Upper lobe of right lung (tissue), 1 donor: ENCODE results near the gene GLI3. TPM values are rescaled to one million over a fixed set of nuclear protein-coding genes. Genes with fewer than 3 reads are reported as not detected.
A peak's percentile ranks its signal among the peaks of the same experiment; 100 is the strongest.

Experiments
- ATAC-seq: fragments of 200-7000 bp; cut with Tn5 transposase; one replicate; pipeline ENCODE4 v1.9.1; 2020; ENCODE audit warnings: mild to moderate bottlenecking, moderate library complexity
- DNase-seq: peaks from one replicate; pipeline ENCODE4 v3.0.0-alpha.2; 2020
- H3K27ac ChIP-seq: fragments of 200-600 bp; one replicate; pipeline ENCODE4 v1.8.0; 2022
- H3K27me3 ChIP-seq: fragments of 200-600 bp; one replicate; pipeline ENCODE4 v1.8.0; 2022; ENCODE audit warnings: mild to moderate bottlenecking
- H3K36me3 ChIP-seq: fragments of 200-600 bp; one replicate; pipeline ENCODE4 v1.8.0; 2022
- H3K4me1 ChIP-seq: fragments of 200-600 bp; one replicate; pipeline ENCODE4 v1.8.0; 2022
- H3K4me3 ChIP-seq: fragments of 200-600 bp; one replicate; pipeline ENCODE4 v1.8.0; 2022; ENCODE audit warnings: mild to moderate bottlenecking
- H3K9me3 ChIP-seq: fragments of 200-600 bp; one replicate; pipeline ENCODE4 v1.8.0; 2022
- CTCF ChIP-seq: fragments of 200-600 bp; IDR thresholded peaks from one replicate; pipeline ENCODE4 v1.8.0; 2022; ENCODE audit warnings: antibody characterized with exemption
- intact Hi-C: fragments of 100-400 bp; cut with DNase I; formaldehyde crosslinking; loops from one replicate; pipeline ENCODE4 v1.11.0; 2022
- total RNA-seq: library from RNA; stranded (reverse); fragmentation: NEBNext Ultra II Directional; extraction: Animal tissue kit (Norgen Biotek cat#: 25700); gene quantifications from one replicate; pipeline ENCODE4 v1.2.1, GENCODE V29; 2021
- donor health status: DM: no; HTN: yes; CAD: no; lungs with severe emphysema.

The GLI3 gene
- total RNA-seq, 1 donor from 2014 or later, result 17.5 TPM

- ATAC-seq (no peak), DNase-seq (no peak)
- intact Hi-C loops, result no loop called here
- Histone ChIP-seq H3K27ac (no peak overlapping the region), H3K4me1 (peaks cover 24% of the 10 kb centered on the region), H3K36me3 (no peaks in the 10 kb centered on the region), H3K27me3 (peaks cover 3% of the 10 kb centered on the region), H3K4me3 (no peak overlapping the region), H3K9me3 (no peaks in the 10 kb centered on the region)
- no peak for TF ChIP-seq CTCF
These were observed 4.7 kb downstream of the GLI3 start for GRCh38 chr7:42232275-42232674.

GRCh38 chr7:42231043-42231787 lies 5.8 kb downstream of the GLI3 start:
- H3K4me1 ChIP-seq, result peaks cover 31% of the 10 kb centered on the region
- no peak for TF ChIP-seq CTCF
- H3K9me3 ChIP-seq, result no peaks in the 10 kb centered on the region
- no peak for DNase-seq
- H3K27me3 ChIP-seq, result peaks cover 3% of the 10 kb centered on the region
- no peaks in the 10 kb centered on the region for H3K36me3 ChIP-seq
- no peak overlapping the region for H3K27ac ChIP-seq
- intact Hi-C loops, result no loop called here
- H3K4me3 ChIP-seq, result no peak overlapping the region
- ATAC-seq, result no peak

GRCh38 chr7:42227936-42228591 lies 8.9 kb downstream of the GLI3 start:
- intact Hi-C loops, result no loop called here
- H3K4me1 ChIP-seq, result peaks cover 12% of the 10 kb centered on the region
- H3K36me3 ChIP-seq, result no peaks in the 10 kb centered on the region
- peaks cover 3% of the 10 kb centered on the region for H3K27me3 ChIP-seq
- peak overlapping the region; percentile 39 for H3K4me3 ChIP-seq
- DNase-seq, result peak; percentile 70
- ATAC-seq, result peak; percentile 81
- TF ChIP-seq CTCF, result no peak
- H3K9me3 ChIP-seq, result no peaks in the 10 kb centered on the region
- no peak overlapping the region for H3K27ac ChIP-seq

- DNase-seq (no peak), ATAC-seq (peak; percentile 58)
- Histone ChIP-seq H3K27ac (no peak overlapping the region), H3K4me1 (peaks cover 8% of the 10 kb centered on the region), H3K4me3 (peak overlapping the region; percentile 39), H3K9me3 (no peaks in the 10 kb centered on the region), H3K36me3 (no peaks in the 10 kb centered on the region), H3K27me3 (peaks cover 3% of the 10 kb centered on the region)
- intact Hi-C loops, result no loop called here
- no peak for TF ChIP-seq CTCF
These were observed 9.5 kb downstream of the GLI3 start for GRCh38 chr7:42227541-42227935.

GRCh38 chr7:42227021-42227420 lies 10.0 kb downstream of the GLI3 start:
- peaks cover 7% of the 10 kb centered on the region for H3K4me1 ChIP-seq
- H3K36me3 ChIP-seq, result no peaks in the 10 kb centered on the region
- no peak for TF ChIP-seq CTCF
- DNase-seq (no peak), ATAC-seq (no peak)
- H3K4me3 ChIP-seq, result no peak overlapping the region
- H3K9me3 ChIP-seq, result no peaks in the 10 kb centered on the region
- peaks cover 3% of the 10 kb centered on the region for H3K27me3 ChIP-seq
- H3K27ac ChIP-seq, result no peak overlapping the region
- intact Hi-C loops, result no loop called here
